Activated CD4-positive, alpha-beta T cell treated with anti-CD3 and anti-CD28 coated beads, Interleukin-2, Interleukin-4, amounts not matched to agents 100 ng/mL and 50 ng/mL, durations not matched to agents 16 hours and 8 hours (primary cell): ENCODE measurements around the gene LYZ.

Experiments
- DNase-seq: peaks from one replicate; pipeline ENCODE4 v3.0.0-alpha.2; 2020; ENCODE audit warnings: low spot score

LYZ gene

DNA sequence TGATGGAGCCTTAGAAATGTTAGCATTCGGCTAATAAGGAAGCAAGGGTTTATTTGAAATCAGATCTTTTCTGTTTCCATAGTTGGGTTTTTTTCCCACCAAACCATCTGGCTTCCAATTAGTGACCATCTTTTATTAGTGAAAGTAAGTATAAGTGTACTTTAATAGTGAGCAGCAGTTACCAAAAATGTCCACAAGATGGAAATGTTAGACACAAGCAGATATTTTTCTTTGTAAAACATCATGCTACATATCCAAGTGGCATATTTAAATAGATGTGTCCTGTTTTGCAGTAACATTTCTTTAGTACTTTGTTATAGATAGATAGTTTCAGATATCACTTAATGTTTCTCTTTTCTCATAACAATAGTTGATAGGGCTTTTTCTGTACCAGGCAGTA is 40.2 kb downstream of the LYZ start:
- no peak for DNase-seq

DNA sequence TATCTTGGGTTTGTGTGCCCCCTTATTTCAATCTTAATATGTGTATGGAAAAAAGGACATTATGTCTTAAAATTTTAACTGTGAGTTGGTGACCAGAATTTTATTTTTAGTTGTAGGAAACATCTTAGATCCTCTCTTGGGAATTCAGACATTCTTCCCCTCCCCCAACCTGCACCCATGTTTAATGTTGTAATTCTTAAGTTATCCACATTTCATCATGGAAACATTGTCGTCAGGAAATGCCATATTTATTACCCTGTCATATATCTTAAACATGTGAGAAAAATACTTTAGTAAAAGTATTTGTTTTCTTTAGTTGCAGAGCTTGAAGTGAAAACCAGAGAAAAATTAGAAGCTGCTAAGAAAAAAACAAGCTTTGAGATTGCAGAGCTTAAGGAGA is 41.6 kb downstream of the LYZ start:
- DNase-seq = no peak

DNA sequence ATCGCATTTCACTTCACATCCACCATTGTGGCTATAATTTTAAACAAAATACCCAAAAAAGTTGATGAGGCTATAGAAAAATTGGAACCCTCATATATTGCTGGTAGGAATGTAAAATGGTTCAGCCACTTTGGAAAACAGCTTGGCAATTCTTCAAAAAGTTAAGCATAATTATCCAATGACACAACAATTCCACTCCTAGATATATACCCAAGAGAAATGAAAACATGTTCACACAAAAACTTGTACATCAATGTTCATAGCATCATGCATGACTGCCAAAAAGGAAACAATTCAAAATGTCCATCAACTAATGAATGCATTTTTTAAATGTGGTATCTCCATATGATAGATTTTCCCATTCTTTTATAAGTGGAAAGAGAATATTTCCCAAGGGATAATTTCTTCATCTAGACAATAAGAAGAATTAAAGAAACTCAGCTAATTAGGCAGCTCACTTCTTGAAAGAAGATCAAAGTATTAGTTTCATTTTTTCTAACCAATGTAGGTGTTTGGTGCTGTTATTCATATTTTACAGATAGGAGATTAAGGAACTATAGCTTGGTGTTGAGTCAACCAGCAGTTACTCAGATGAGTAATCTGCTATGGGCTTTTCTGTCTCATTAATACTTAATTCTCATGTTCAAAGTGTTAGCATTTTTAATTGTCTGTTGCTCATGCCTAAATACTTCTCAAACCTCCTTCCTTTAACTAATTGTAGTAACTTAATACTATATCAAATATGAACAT is 44.2 kb downstream of the LYZ start:
- peak; percentile 25 for DNase-seq

DNA sequence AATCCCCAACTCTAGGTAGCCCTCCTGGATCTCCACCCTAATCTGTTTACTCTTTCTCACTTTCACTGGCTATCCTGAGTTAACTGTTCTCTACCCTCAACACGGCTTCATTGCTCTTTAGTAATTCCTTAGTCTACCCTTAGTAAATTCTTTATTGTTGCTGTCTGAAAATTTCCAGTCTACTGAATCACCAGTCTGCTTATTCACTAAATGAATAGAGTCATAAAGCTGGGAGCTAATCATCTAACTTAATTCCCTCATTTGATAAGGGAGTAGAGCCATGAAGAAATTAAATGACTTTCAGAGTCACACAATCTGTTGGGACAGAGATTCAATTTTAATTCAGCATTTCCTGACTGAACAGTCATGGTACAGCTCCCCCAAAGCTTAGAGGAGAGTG is 47.9 kb downstream of the LYZ start:
- DNase-seq = no peak

DNA sequence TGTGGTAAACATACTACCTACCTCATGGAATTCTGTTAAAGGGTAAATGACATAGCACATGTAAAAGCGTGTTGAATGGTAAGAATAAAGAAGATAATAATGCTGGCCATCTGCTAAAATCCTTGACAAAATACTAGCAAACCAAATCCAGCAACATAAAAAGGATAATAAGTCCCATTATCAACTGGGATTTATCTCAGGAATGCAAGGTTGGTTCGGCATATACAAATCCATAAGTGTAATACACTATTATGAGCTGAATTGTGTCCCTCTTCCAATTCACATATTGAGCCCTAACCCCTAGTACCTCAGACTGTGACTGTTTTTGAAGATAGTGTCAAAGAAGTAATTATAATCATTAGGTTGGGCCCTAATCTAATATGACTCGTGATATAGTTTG is 48.8 kb downstream of the LYZ start:
- DNase-seq = no peak

DNA sequence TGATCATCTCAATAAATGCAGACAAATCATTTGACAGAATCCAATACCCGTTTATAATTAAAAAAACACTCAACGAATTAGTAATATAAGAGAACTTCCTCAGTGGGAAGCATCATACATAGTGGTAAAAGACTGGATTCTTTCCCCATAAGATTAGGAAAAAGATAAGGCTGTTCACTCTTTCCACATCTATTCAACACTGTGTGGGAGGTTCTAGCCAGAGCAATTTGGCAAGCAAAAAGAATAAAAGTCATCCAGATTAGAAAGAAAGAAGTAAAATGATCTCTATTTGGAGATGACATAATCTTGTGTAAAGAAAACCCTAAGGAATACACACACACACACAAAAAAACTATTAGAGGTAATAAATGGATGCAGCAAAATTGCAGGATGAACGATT is 49.8 kb downstream of the LYZ start:
- DNase-seq = no peak

DNA sequence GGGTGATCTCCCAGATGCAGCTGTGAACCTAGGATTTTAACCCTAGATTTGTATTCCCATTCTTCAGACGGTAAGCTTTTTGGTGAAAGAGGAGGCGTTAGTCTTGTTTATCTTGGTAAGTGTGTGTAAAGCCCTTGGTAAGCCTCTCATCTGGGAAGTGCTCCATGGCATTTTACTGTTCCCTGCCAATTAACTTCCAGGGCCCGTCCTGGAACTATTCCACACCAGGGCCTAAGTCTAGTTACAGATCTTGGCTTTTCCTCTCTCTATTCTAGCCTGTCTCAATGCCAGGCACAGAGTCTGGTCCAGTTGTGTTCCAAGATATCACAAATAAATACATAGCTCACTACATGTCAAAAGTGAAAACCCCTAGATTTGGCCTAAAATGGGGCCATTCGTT is 53.8 kb downstream of the LYZ start:
- no peak for DNase-seq
